DOHH2 (cell line): ENCODE results near the gene TMPRSS2.

Experiments
- H3F3A ChIP-seq: fragments of 200-600 bp; sonication (generic), shearing (Covaris generic); 2 replicates; pipeline ENCODE4 v1.6.0; 2016; ENCODE audit warnings: antibody characterized with exemption, mild to moderate bottlenecking; ENCODE audit not compliant: control insufficient read depth, insufficient read depth
- H3K27ac ChIP-seq: fragments of 200-600 bp; sonication (generic); 2 replicates; pipeline ENCODE4 v1.5.1; 2014; ENCODE audit warnings: low read depth, mild to moderate bottlenecking, low read length, moderate library complexity
- H3K27me3 ChIP-seq: fragments of 200-600 bp; sonication (generic); 2 replicates; pipeline ENCODE4 v1.6.1; 2014; ENCODE audit warnings: mild to moderate bottlenecking, low read length, mixed read lengths; ENCODE audit not compliant: control insufficient read depth
- H3K36me3 ChIP-seq: fragments of 200-600 bp; sonication (generic); 2 replicates; pipeline ENCODE4 v1.6.1; 2014; ENCODE audit warnings: mild to moderate bottlenecking, low read length, moderate library complexity, mixed read lengths; ENCODE audit not compliant: control insufficient read depth
- H3K4me1 ChIP-seq: fragments of 200-600 bp; sonication (generic); 2 replicates; pipeline ENCODE4 v1.6.1; 2014; ENCODE audit warnings: mild to moderate bottlenecking, low read length, mixed read lengths; ENCODE audit not compliant: control insufficient read depth
- H3K4me2 ChIP-seq: fragments of 200-600 bp; sonication (generic); 2 replicates; pipeline ENCODE4 v1.6.0; 2014; ENCODE audit warnings: mild to moderate bottlenecking, low read length, moderate library complexity
- H3K4me3 ChIP-seq: fragments of 200-600 bp; sonication (generic); 2 replicates; pipeline ENCODE4 v1.5.1; 2014; ENCODE audit warnings: mild to moderate bottlenecking, low read length, mixed read lengths
- H3K79me2 ChIP-seq: fragments of 200-600 bp; sonication (generic); 2 replicates; pipeline ENCODE4 v1.6.1; 2014; ENCODE audit warnings: mild to moderate bottlenecking, low read length, mixed read lengths; ENCODE audit not compliant: control insufficient read depth
- H3K9me2 ChIP-seq: fragments of 200-600 bp; sonication (generic); replicated peaks from 2 replicates; pipeline ENCODE4 v1.6.1; 2014; ENCODE audit warnings: mild to moderate bottlenecking, low read length, mixed read lengths; ENCODE audit not compliant: control insufficient read depth
- H3K9me3 ChIP-seq: fragments of 200-600 bp; sonication (generic); 2 replicates; pipeline ENCODE4 v1.6.1; 2014; ENCODE audit warnings: antibody characterized with exemption, low read length, mixed read lengths; ENCODE audit not compliant: control insufficient read depth, insufficient read depth
- H4K20me1 ChIP-seq: fragments of 200-600 bp; sonication (generic); 2 replicates; pipeline ENCODE4 v1.6.0; 2014; ENCODE audit warnings: low read depth, mild to moderate bottlenecking, antibody characterized with exemption, low read length, moderate library complexity; ENCODE audit not compliant: control insufficient read depth, insufficient read depth
- EZH2phosphoT487 ChIP-seq: fragments of 200-600 bp; sonication (generic); IDR thresholded peaks from 2 replicates; pipeline ENCODE4 v1.6.1; 2017; ENCODE audit warnings: borderline replicate concordance, mild to moderate bottlenecking, antibody characterized with exemption, low read length, moderate library complexity, mixed read lengths
- TF ChIP-seq, protein P1 (sequence below): fragments of 200-600 bp; sonication (generic); IDR thresholded peaks from one replicate; pipeline ENCODE4 v1.5.1; 2014; ENCODE audit warnings: antibody characterized with exemption, mild to moderate bottlenecking, low read depth, low read length; ENCODE audit not compliant: poor library complexity, severe bottlenecking

TMPRSS2 gene

DNA sequence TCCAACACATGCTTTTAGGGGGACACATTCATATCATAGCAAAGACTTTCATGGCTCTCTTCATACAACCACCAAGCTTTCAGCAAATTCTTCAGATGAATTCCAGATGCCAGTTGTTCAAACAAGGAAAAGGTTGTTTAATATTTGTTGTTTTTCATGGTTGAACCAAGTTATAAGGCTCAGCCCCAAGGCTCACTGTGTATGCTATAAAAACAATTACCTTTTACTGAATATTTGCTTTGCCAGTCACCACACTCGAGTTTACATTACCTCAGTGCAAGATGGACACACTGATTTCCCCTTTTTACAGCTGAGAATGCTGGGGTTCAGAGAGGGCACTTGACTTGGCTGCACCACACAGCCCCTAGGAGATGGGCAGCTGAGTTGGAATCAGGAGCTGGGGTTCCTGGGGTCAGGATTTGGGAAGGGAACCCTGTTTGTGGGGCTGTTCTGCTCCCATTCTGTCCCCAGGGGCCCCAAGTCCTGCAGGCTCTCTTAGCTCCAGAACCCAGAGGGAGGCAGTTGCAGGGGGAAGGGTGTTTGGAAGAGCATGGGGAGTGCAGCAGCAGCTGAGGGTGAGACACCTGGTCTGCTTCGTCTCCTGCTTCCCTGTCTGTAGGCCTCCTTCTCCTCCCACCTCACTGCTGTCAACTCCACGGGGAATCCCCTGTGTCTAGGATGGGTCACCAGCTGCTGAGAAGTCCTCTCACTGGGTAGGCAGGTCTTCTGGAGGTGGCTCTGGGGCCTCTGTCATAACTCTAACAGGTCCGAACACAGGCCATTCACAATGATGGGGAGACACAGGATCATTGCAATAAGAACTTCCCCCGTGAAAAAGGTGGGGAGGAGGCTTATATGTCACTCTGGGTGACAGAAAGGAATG lies 12.8 kb upstream of the TMPRSS2 start:
- Histone ChIP-seq H3K79me2 (no peaks in the 10 kb centered on the region), H4K20me1 (no peaks in the 10 kb centered on the region), H3K36me3 (no peaks in the 10 kb centered on the region), H3K27ac (no peak overlapping the region), H3K4me1 (peaks cover 3% of the 10 kb centered on the region; the same call in 1 of the 2 replicates), H3K27me3 (no peaks in the 10 kb centered on the region), H3K4me2 (no peak overlapping the region), H3K9me2 (no peaks in the 10 kb centered on the region), H3F3A (no peaks in the 10 kb centered on the region), H3K4me3 (no peak overlapping the region), H3K9me3 (no peaks in the 10 kb centered on the region)
- no peak for TF ChIP-seq EZH2phosphoT487

DNA sequence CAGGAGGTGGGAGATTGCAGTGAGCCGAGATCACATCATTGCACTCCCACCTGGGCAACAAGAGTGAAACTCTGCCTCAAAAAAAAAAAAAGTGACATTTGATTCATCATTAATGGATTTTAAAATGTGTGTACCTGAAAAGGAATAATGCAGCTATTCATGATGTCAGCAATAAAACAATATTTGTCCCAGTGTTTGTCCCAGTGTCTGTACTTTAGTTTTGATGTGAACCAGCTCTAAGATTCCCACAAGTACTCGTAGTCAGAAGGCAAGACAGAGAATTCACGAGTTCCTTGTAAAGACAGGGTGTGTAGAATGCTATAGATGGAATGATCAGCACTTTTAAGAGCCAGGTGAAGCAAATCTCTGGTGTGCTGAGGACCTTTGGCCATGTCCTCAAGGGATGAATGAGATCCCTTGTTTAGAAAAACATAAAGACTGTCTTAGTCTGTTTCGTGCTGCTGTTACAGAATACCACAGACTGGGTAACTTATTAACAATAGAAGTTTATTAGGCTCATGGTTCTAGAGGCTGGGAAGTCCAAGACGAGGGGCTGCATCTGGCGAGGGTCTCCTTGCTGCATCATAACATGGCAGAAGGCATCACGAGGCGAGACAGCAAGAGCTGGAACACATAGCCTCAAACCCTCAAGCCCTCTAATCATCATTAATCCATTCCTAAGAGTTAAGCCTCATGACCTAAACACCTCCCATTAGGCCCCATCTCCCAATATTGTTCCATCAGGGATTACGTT lies 12.0 kb upstream of the TMPRSS2 start:
- Histone ChIP-seq H3K27ac (no peak overlapping the region), H3K9me3 (no peaks in the 10 kb centered on the region), H3K9me2 (no peaks in the 10 kb centered on the region), H3K79me2 (no peaks in the 10 kb centered on the region), H4K20me1 (no peaks in the 10 kb centered on the region), H3K4me3 (no peak overlapping the region), H3K4me1 (peaks cover 3% of the 10 kb centered on the region; the same call in 1 of the 2 replicates), H3K36me3 (no peaks in the 10 kb centered on the region), H3K27me3 (no peaks in the 10 kb centered on the region), H3F3A (no peaks in the 10 kb centered on the region), H3K4me2 (no peak overlapping the region)
- TF ChIP-seq EZH2phosphoT487, result no peak
- TF ChIP-seq, protein P1, sequence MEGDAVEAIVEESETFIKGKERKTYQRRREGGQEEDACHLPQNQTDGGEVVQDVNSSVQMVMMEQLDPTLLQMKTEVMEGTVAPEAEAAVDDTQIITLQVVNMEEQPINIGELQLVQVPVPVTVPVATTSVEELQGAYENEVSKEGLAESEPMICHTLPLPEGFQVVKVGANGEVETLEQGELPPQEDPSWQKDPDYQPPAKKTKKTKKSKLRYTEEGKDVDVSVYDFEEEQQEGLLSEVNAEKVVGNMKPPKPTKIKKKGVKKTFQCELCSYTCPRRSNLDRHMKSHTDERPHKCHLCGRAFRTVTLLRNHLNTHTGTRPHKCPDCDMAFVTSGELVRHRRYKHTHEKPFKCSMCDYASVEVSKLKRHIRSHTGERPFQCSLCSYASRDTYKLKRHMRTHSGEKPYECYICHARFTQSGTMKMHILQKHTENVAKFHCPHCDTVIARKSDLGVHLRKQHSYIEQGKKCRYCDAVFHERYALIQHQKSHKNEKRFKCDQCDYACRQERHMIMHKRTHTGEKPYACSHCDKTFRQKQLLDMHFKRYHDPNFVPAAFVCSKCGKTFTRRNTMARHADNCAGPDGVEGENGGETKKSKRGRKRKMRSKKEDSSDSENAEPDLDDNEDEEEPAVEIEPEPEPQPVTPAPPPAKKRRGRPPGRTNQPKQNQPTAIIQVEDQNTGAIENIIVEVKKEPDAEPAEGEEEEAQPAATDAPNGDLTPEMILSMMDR, result no peak

DNA sequence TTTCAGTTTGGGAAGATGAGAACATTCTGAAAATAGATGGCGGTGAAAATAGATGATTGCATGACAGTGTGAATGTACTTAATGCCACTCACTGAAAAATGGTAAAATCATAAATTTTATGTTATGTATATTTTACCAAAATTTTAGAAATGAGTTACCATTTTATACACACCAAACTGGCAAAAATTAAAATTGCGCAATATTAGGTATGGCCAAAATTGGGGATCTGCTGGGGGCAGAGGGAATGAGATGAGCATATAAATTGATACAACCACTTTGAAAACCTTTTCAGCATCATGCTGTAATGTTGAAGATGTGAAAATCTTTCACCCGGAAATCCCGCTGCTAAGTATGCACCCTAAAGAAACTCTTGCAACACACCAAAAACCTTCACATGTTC lies 10.8 kb upstream of the TMPRSS2 start:
- no peaks in the 10 kb centered on the region for H3K9me2 ChIP-seq
- no peaks in the 10 kb centered on the region for H3K27me3 ChIP-seq

More for the DNA sequence above, 10.8 kb upstream of the TMPRSS2 start:
- Histone ChIP-seq H3K4me1 (peaks cover 3% of the 10 kb centered on the region; the same call in 1 of the 2 replicates), H3K4me3 (no peak overlapping the region), H3K79me2 (no peaks in the 10 kb centered on the region), H4K20me1 (no peaks in the 10 kb centered on the region), H3K27ac (no peak overlapping the region), H3K4me2 (no peak overlapping the region), H3K9me3 (no peaks in the 10 kb centered on the region), H3F3A (no peaks in the 10 kb centered on the region), H3K36me3 (no peaks in the 10 kb centered on the region)
- TF ChIP-seq, protein P1, result no peak
- no peak for TF ChIP-seq EZH2phosphoT487
